Measurements from ENCODE around the gene PTPRT. TPM values are rescaled to one million over a fixed set of nuclear protein-coding genes. Genes with fewer than 3 reads are reported as not detected.

PTPRT gene
- total and polyA plus RNA-seq, 2 of the 4 experiments (the other 2 are of a cell fraction) = not detected

DNA sequence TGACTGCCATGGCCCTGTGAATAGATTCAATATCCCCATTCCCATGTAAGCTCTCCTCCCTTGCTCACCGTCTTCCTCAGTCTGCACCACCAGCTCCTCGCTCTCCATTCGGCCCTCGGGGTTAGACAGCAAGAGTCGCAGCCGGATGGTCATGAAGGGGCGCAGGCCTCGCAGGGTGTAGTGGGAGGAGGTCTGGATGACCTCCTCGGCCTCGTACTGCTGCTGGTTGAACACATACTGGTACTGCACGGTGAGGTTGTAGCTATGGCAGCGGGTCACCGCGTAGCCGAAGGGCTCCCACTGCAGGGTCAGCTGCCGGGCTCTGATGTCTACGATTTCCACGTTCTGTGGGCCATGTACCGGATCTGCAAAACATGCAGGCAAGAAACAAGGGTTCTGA is 717.5 kb downstream of the PTPRT start:
- intact Hi-C loops (cut with micrococcal nuclease) (no loop called here), in situ Hi-C loops (cut with MboI; ENCODE audit: low sequenced_read_pairs) (no loop called here), dilution Hi-C loops (cut with HindIII; ENCODE audit: low sequenced_read_pairs, unreplicated experiment) (no loop called here)
- no peak overlapping the region for H3K23ac ChIP-seq (ENCODE audit: low read depth, low read length)
- no peak overlapping the region for H2BK20ac ChIP-seq (ENCODE audit: low read depth, low read length)
- no peak overlapping the region for H3K27ac ChIP-seq (ENCODE audit: insufficient read depth, low read length)
- H2BK15ac ChIP-seq (ENCODE audit: low read depth, low read length) = no peak overlapping the region
- no peak overlapping the region for H3K14ac ChIP-seq (replicated peaks; ENCODE audit: low read depth, low read length)
- H4K20me1 ChIP-seq (ENCODE audit: insufficient read depth, low read length) = no peaks in the 10 kb centered on the region
- H2AFZ ChIP-seq (replicated peaks; ENCODE audit: low read length, poor library complexity) = no peak overlapping the region
- H2AK5ac ChIP-seq (ENCODE audit: low read depth, low read length) = no peak overlapping the region
- no peak overlapping the region for H4K5ac ChIP-seq (ENCODE audit: low read depth, low read length)
- DNase-seq (no peak), ATAC-seq (ENCODE audit: low read depth) (no peak)
- no peak overlapping the region for H3K9ac ChIP-seq (ENCODE audit: low read depth, low read length)
- peaks cover 28% of the 10 kb centered on the region for H3K9me3 ChIP-seq (ENCODE audit: control insufficient read depth, insufficient read depth, low read length)
- POLR2A ChIA-PET (ENCODE audit: unreplicated experiment) = no interaction called here
- no peak overlapping the region for H3K18ac ChIP-seq (ENCODE audit: low read depth, low read length)
- no peaks in the 10 kb centered on the region for H3K36me3 ChIP-seq (ENCODE audit: control insufficient read depth, insufficient read depth, low read length)
- CTCF ChIA-PET = no interaction called here
- 84% methylated on average over 8 of the region's 19 CpGs; no CpG with 5 or more reads in 1 of the 2 experiments for WGBS, 2 experiments (ENCODE audit: extremely low coverage in 2 of 2, insufficient read length in 1 of 2)
- H3K4me1 ChIP-seq (ENCODE audit: control insufficient read depth, insufficient read depth, low read length) = no peaks in the 10 kb centered on the region
- no peaks in the 10 kb centered on the region for H3K79me1 ChIP-seq (ENCODE audit: low read depth in 1 of 2, low read length in 2 of 2)
- H3K4me2 ChIP-seq (ENCODE audit: low read depth, low read length) = no peak overlapping the region
- H2AK9ac ChIP-seq (replicated peaks; ENCODE audit: low read depth, low read length, poor library complexity) = no peak overlapping the region
- H4K91ac ChIP-seq (ENCODE audit: insufficient read depth, low read depth, low read length) = no peak overlapping the region
- H3K4me3 ChIP-seq (ENCODE audit: insufficient read depth, low read depth, low read length) = no peak overlapping the region
- no TSS peak for BruUV-seq (replicated peaks)
- no peak for TF ChIP-seq FOS (IDR thresholded peaks at IDR 0.05; ENCODE audit: low read depth, low read length)
- TF ChIP-seq, protein P1, sequence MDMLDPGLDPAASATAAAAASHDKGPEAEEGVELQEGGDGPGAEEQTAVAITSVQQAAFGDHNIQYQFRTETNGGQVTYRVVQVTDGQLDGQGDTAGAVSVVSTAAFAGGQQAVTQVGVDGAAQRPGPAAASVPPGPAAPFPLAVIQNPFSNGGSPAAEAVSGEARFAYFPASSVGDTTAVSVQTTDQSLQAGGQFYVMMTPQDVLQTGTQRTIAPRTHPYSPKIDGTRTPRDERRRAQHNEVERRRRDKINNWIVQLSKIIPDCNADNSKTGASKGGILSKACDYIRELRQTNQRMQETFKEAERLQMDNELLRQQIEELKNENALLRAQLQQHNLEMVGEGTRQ (IDR thresholded peaks at IDR 0.05; ENCODE audit: low read depth, low read length) = no peak
- no peak for TF ChIP-seq SMC3 (IDR thresholded peaks at IDR 0.05; ENCODE audit: low read depth, low read length)
- TF ChIP-seq MXI1 (IDR thresholded peaks at IDR 0.05; ENCODE audit: borderline replicate concordance, low read depth, low read length) = no peak
- TF ChIP-seq RAD21 (IDR thresholded peaks at IDR 0.05; ENCODE audit: low read length) = no peak
- no peak for TF ChIP-seq RFX5 (IDR thresholded peaks at IDR 0.05; ENCODE audit: low read depth, low read length)
- TF ChIP-seq, protein P2, sequence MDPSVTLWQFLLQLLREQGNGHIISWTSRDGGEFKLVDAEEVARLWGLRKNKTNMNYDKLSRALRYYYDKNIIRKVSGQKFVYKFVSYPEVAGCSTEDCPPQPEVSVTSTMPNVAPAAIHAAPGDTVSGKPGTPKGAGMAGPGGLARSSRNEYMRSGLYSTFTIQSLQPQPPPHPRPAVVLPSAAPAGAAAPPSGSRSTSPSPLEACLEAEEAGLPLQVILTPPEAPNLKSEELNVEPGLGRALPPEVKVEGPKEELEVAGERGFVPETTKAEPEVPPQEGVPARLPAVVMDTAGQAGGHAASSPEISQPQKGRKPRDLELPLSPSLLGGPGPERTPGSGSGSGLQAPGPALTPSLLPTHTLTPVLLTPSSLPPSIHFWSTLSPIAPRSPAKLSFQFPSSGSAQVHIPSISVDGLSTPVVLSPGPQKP (IDR thresholded peaks at IDR 0.05; ENCODE audit: borderline replicate concordance, low read depth, low read length) = no peak
- TF ChIP-seq POLR2A (IDR thresholded peaks at IDR 0.05; ENCODE audit: low read depth, low read length) = no peak
- TF ChIP-seq MAZ (IDR thresholded peaks at IDR 0.05; ENCODE audit: borderline replicate concordance, low read depth, low read length) = no peak
- no peak for TF ChIP-seq MAFK (IDR thresholded peaks at IDR 0.05; ENCODE audit: low read depth, low read length)
- no peak for TF ChIP-seq NFE2L2 (IDR thresholded peaks at IDR 0.05; ENCODE audit: low read depth, low read length)
- no peak for TF ChIP-seq RCOR1 (IDR thresholded peaks at IDR 0.05; ENCODE audit: insufficient replicate concordance, low read length)
- H3K9me1 ChIP-seq (ENCODE audit: insufficient read depth, low read length) = no peaks in the 10 kb centered on the region
- no peaks in the 10 kb centered on the region for H3K27me3 ChIP-seq (ENCODE audit: control insufficient read depth, insufficient read depth, low read length)
- H4K8ac ChIP-seq (ENCODE audit: low read depth in 2 of 2, low read length in 2 of 2) = no peak overlapping the region
- H2BK5ac ChIP-seq (ENCODE audit: low read depth, low read length, poor library complexity, severe bottlenecking) = no peak overlapping the region
- H2BK120ac ChIP-seq (ENCODE audit: low read depth, low read length) = no peak overlapping the region
- no peak overlapping the region for H3K56ac ChIP-seq (ENCODE audit: extremely low read depth, insufficient read depth, low read length)
- H3K4ac ChIP-seq (ENCODE audit: low read depth, low read length) = no peak overlapping the region

All from IMR-90 (cell line).